GM23338 (cell line): ENCODE results near the gene TTC21B. TPM values are rescaled to one million over a fixed set of nuclear protein-coding genes. Genes with fewer than 3 reads are reported as not detected.

Experiments
- ATAC-seq: fragments of 200-7000 bp; cut with Tn5 transposase; 3 replicates; pipeline ENCODE4 v1.9.1; 2020
- DNase-seq: peaks from one replicate; pipeline ENCODE4 v3.0.0-alpha.2; 2015; ENCODE audit warnings: low spot score
- H2AFZ ChIP-seq: fragments of 200-600 bp; sonication (generic); 2 replicates; pipeline ENCODE4 v1.8.0; 2016; ENCODE audit warnings: antibody characterized with exemption, mild to moderate bottlenecking, moderate library complexity
- H3F3A ChIP-seq: fragments of 200-600 bp; sonication (generic); replicated peaks from 2 replicates; pipeline ENCODE4 v1.8.0; 2017; ENCODE audit warnings: antibody characterized with exemption, mixed run types, low read depth
- H3K27ac ChIP-seq: fragments of 200-600 bp; sonication (generic); 2 replicates; pipeline ENCODE4 v1.6.1; 2016; ENCODE audit warnings: low read depth
- H3K27me3 ChIP-seq: fragments of 200-600 bp; sonication (generic); 2 replicates; pipeline ENCODE4 v1.8.0; 2016; ENCODE audit warnings: mild to moderate bottlenecking, mixed run types, moderate library complexity; ENCODE audit not compliant: insufficient read depth
- H3K36me3 ChIP-seq: fragments of 200-600 bp; sonication (generic); 2 replicates; pipeline ENCODE4 v1.8.0; 2016; ENCODE audit warnings: mild to moderate bottlenecking; ENCODE audit not compliant: insufficient read depth
- H3K4me1 ChIP-seq: fragments of 200-600 bp; sonication (generic); 2 replicates; pipeline ENCODE4 v1.8.0; 2016; ENCODE audit warnings: mild to moderate bottlenecking, moderate library complexity; ENCODE audit not compliant: insufficient read depth
- H3K4me2 ChIP-seq: fragments of 200-600 bp; sonication (generic); 2 replicates; pipeline ENCODE4 v1.7.1; 2017; ENCODE audit warnings: mixed run types
- H3K4me3 ChIP-seq: fragments of 200-600 bp; sonication (generic); 2 replicates; pipeline ENCODE4 v1.6.1; 2016; ENCODE audit warnings: mixed run types
- H3K79me2 ChIP-seq: fragments of 200-600 bp; sonication (generic); replicated peaks from 2 replicates; pipeline ENCODE4 v1.8.0; 2017; ENCODE audit warnings: mild to moderate bottlenecking; ENCODE audit not compliant: insufficient read depth
- H3K9me2 ChIP-seq: fragments of 200-600 bp; sonication (generic); 2 replicates; pipeline ENCODE4 v1.8.0; 2017; ENCODE audit not compliant: insufficient read depth
- H4K20me1 ChIP-seq: fragments of 200-600 bp; sonication (generic); replicated peaks from 2 replicates; pipeline ENCODE4 v1.8.0; 2017; ENCODE audit warnings: mild to moderate bottlenecking; ENCODE audit not compliant: insufficient read depth
- H3K27ac Mint-ChIP-seq: 2 replicates; pipeline ENCODE4 v1.8.0; 2020; ENCODE audit warnings: inconsistent platforms, mild to moderate bottlenecking, moderate library complexity, mixed read lengths
- H3K27me3 Mint-ChIP-seq: 3 replicates; pipeline ENCODE4 v1.8.0; 2022; ENCODE audit warnings: low read depth, mild to moderate bottlenecking, moderate library complexity, mixed read lengths, inconsistent platforms; ENCODE audit not compliant: insufficient read depth, poor library complexity
- H3K36me3 Mint-ChIP-seq: 3 replicates; pipeline ENCODE4 v1.8.0; 2021; ENCODE audit warnings: low read depth, mild to moderate bottlenecking, inconsistent platforms, moderate library complexity, mixed read lengths
- H3K4me1 Mint-ChIP-seq: 3 replicates; pipeline ENCODE4 v1.8.0; 2020; ENCODE audit warnings: mild to moderate bottlenecking, inconsistent platforms, mixed read lengths
- H3K4me3 Mint-ChIP-seq: 3 replicates; pipeline ENCODE4 v1.8.0; 2021; ENCODE audit warnings: moderate library complexity, mild to moderate bottlenecking, inconsistent platforms, mixed read lengths
- H3K9me3 Mint-ChIP-seq: 3 replicates; pipeline ENCODE4 v1.8.0; 2020; ENCODE audit warnings: moderate library complexity, mild to moderate bottlenecking, inconsistent platforms, mixed read lengths
- CREB1 ChIP-seq: fragments of 250-450 bp; sonication (Bioruptor Pico); IDR thresholded peaks from 2 replicates; pipeline ENCODE4 v1.5.0; 2020; ENCODE audit warnings: low read depth, mild to moderate bottlenecking, moderate library complexity
- EZH2 ChIP-seq: fragments of 200-600 bp; sonication (generic); IDR thresholded peaks from one replicate; pipeline ENCODE4 v1.8.0; 2017; ENCODE audit warnings: antibody characterized with exemption, mild to moderate bottlenecking, low read depth; ENCODE audit not compliant: unreplicated experiment
- EZH2phosphoT487 ChIP-seq: fragments of 200-600 bp; sonication (generic); IDR thresholded peaks from one replicate; pipeline ENCODE4 v1.8.1; 2018; ENCODE audit warnings: antibody characterized with exemption; ENCODE audit not compliant: unreplicated experiment
- JUNB ChIP-seq: IDR thresholded peaks from one replicate; pipeline ENCODE4 v1.6.1; 2016; ENCODE audit warnings: antibody characterized with exemption; ENCODE audit not compliant: unreplicated experiment
- NANOG ChIP-seq: IDR thresholded peaks from 2 replicates; pipeline ENCODE4 v1.6.1; 2016; ENCODE audit warnings: antibody characterized with exemption, borderline replicate concordance
- POLR2AphosphoS5 ChIP-seq: IDR thresholded peaks from 2 replicates; pipeline ENCODE4 v1.6.1; 2016; ENCODE audit warnings: antibody characterized with exemption, low read depth
- STAT1 ChIP-seq: IDR thresholded peaks from one replicate; pipeline ENCODE4 v1.6.1; 2016; ENCODE audit warnings: antibody characterized with exemption; ENCODE audit not compliant: unreplicated experiment
- ZNF114 ChIP-seq: fragments of 250-450 bp; sonication (Bioruptor Pico); IDR thresholded peaks from 2 replicates; pipeline ENCODE4 v1.5.0; 2020; ENCODE audit warnings: mild to moderate bottlenecking, moderate library complexity
- ZNF331 ChIP-seq: fragments of 250-450 bp; sonication (Bioruptor Pico); IDR thresholded peaks from 2 replicates; pipeline ENCODE4 v1.5.0; 2020; ENCODE audit warnings: low read depth, mild to moderate bottlenecking, moderate library complexity
- ZNF462 ChIP-seq: fragments of 250-450 bp; sonication (Bioruptor Pico); IDR thresholded peaks from 2 replicates; pipeline ENCODE4 v1.5.0; 2020; ENCODE audit warnings: mild to moderate bottlenecking, moderate library complexity
- polyA plus RNA-seq: library from polyadenylated mRNA; unstranded; fragments of >200 nt; fragmentation: Nextera tagmentation; extraction: Ambion mirVana; gene quantifications from 2 replicates; pipeline ENCODE4 v1.2.1, GENCODE V29; 2016
- total RNA-seq: library from RNA; depleted of rRNA; stranded (reverse); fragments of >200 nt; shearing (Covaris generic); gene quantifications from 2 replicates; pipeline ENCODE4 v1.2.3, GENCODE V29; 2014
- TF ChIP-seq, protein P1 (sequence below), 2 experiments: fragments of 200-600 bp in 1 of 2; sonication (generic) in 1 of 2; conservative IDR thresholded peaks; 2 replicates each; pipeline versions ENCODE4 v1.5.1 to v1.6.1; 2016 to 2017; ENCODE audit warnings: antibody characterized with exemption in 2 of 2, low read depth in 2 of 2, mild to moderate bottlenecking in 2 of 2, moderate library complexity in 1 of 2
- TF ChIP-seq, protein P2 (sequence below): IDR thresholded peaks from one replicate; pipeline ENCODE4 v1.6.1; 2018; ENCODE audit warnings: antibody characterized with exemption; ENCODE audit not compliant: unreplicated experiment
- TF ChIP-seq, protein P3 (sequence below): IDR thresholded peaks from 2 replicates; pipeline ENCODE4 v1.6.1; 2016; ENCODE audit warnings: antibody characterized with exemption

TTC21B gene
- total and polyA plus RNA-seq, 2 experiments from 2014 or later = 10.1 to 32.8 TPM

DNA sequence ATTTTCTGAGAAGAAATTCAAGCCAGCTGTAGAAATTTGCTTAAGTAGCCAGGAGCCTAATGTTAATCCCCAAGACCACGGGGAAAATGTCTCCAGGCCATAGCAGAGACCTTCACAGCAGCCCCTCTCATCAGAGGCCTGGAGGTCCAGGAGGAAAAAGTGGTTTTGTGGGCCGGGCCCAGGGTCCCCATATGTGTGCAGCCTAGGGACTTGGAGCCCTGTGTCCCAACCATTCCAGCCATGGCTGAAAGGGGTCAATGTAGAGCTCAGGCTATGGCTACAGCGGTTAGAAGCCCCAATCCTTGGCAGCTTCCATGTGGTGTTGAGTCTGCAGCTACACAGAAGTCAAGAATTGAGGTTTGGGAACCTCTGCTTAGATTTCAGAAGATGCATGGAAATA is 14.2 kb upstream of the TTC21B start:
- Histone ChIP-seq H3K79me2 (no peaks in the 10 kb centered on the region), H4K20me1 (no peaks in the 10 kb centered on the region), H3K4me2 (no peak overlapping the region), H3K27ac (no peak overlapping the region), H3K4me1 (no peaks in the 10 kb centered on the region), H3K4me3 (no peak overlapping the region), H3K36me3 (no peaks in the 10 kb centered on the region), H3K9me2 (0 out of 2 replicates have a peak, but pooled peaks cover 3% of the 10 kb centered on the region), H3K27me3 (no peaks in the 10 kb centered on the region), H2AFZ (no peak overlapping the region), H3F3A (no peaks in the 10 kb centered on the region)
- DNase-seq = no peak
- Mint-ChIP-seq H3K27ac (no peak overlapping the region), H3K4me1 (no peaks in the 10 kb centered on the region; the same call in 2 of the 3 replicates), H3K36me3 (no peaks in the 10 kb centered on the region; the same call in 2 of the 3 replicates), H3K9me3 (peaks cover 4% of the 10 kb centered on the region; the same call in 2 of the 3 replicates), H3K4me3 (no peak overlapping the region), H3K27me3 (no peaks in the 10 kb centered on the region)
- no peak for TF ChIP-seq ZNF462 (CRISPR knock-in tag)
- no peak for TF ChIP-seq POLR2AphosphoS5
- no peak for TF ChIP-seq NANOG
- TF ChIP-seq, protein P1, sequence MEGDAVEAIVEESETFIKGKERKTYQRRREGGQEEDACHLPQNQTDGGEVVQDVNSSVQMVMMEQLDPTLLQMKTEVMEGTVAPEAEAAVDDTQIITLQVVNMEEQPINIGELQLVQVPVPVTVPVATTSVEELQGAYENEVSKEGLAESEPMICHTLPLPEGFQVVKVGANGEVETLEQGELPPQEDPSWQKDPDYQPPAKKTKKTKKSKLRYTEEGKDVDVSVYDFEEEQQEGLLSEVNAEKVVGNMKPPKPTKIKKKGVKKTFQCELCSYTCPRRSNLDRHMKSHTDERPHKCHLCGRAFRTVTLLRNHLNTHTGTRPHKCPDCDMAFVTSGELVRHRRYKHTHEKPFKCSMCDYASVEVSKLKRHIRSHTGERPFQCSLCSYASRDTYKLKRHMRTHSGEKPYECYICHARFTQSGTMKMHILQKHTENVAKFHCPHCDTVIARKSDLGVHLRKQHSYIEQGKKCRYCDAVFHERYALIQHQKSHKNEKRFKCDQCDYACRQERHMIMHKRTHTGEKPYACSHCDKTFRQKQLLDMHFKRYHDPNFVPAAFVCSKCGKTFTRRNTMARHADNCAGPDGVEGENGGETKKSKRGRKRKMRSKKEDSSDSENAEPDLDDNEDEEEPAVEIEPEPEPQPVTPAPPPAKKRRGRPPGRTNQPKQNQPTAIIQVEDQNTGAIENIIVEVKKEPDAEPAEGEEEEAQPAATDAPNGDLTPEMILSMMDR (conservative IDR thresholded peaks at IDR 0.05; ENCODE audit: low read depth in 2 of 2) = no peak
- TF ChIP-seq STAT1 = no peak
- no peak for TF ChIP-seq CREB1 (CRISPR knock-in tag)
- TF ChIP-seq, protein P2, sequence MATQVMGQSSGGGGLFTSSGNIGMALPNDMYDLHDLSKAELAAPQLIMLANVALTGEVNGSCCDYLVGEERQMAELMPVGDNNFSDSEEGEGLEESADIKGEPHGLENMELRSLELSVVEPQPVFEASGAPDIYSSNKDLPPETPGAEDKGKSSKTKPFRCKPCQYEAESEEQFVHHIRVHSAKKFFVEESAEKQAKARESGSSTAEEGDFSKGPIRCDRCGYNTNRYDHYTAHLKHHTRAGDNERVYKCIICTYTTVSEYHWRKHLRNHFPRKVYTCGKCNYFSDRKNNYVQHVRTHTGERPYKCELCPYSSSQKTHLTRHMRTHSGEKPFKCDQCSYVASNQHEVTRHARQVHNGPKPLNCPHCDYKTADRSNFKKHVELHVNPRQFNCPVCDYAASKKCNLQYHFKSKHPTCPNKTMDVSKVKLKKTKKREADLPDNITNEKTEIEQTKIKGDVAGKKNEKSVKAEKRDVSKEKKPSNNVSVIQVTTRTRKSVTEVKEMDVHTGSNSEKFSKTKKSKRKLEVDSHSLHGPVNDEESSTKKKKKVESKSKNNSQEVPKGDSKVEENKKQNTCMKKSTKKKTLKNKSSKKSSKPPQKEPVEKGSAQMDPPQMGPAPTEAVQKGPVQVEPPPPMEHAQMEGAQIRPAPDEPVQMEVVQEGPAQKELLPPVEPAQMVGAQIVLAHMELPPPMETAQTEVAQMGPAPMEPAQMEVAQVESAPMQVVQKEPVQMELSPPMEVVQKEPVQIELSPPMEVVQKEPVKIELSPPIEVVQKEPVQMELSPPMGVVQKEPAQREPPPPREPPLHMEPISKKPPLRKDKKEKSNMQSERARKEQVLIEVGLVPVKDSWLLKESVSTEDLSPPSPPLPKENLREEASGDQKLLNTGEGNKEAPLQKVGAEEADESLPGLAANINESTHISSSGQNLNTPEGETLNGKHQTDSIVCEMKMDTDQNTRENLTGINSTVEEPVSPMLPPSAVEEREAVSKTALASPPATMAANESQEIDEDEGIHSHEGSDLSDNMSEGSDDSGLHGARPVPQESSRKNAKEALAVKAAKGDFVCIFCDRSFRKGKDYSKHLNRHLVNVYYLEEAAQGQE = no peak
- TF ChIP-seq EZH2phosphoT487 = no peak
- no peak for TF ChIP-seq ZNF114 (CRISPR knock-in tag)
- TF ChIP-seq EZH2 = no peak
- TF ChIP-seq, protein P3, sequence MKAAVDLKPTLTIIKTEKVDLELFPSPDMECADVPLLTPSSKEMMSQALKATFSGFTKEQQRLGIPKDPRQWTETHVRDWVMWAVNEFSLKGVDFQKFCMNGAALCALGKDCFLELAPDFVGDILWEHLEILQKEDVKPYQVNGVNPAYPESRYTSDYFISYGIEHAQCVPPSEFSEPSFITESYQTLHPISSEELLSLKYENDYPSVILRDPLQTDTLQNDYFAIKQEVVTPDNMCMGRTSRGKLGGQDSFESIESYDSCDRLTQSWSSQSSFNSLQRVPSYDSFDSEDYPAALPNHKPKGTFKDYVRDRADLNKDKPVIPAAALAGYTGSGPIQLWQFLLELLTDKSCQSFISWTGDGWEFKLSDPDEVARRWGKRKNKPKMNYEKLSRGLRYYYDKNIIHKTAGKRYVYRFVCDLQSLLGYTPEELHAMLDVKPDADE = no peak
- TF ChIP-seq ZNF331 (CRISPR knock-in tag) = no peak
- TF ChIP-seq JUNB = no peak
- ATAC-seq = no peak
